HFF-Myc (cell line): Measurements from ENCODE around the gene TFEB.

Source experiments
- DNase-seq: peaks from one replicate; pipeline ENCODE4 v3.0.0-alpha.2; 2011; ENCODE audit warnings: low read depth; ENCODE audit errors: extremely low read depth
- H3K4me3 ChIP-seq: replicated peaks from 2 replicates; pipeline ENCODE4 v1.5.1; 2011; ENCODE audit warnings: low read depth, mild to moderate bottlenecking, control low read depth, low read length
- TF ChIP-seq, protein P1 (sequence below): IDR thresholded peaks from 2 replicates; pipeline ENCODE4 v1.5.1; 2012; ENCODE audit warnings: mild to moderate bottlenecking, low read depth, low read length, control low read depth; ENCODE audit errors: missing control alignments

Gene TFEB

DNA sequence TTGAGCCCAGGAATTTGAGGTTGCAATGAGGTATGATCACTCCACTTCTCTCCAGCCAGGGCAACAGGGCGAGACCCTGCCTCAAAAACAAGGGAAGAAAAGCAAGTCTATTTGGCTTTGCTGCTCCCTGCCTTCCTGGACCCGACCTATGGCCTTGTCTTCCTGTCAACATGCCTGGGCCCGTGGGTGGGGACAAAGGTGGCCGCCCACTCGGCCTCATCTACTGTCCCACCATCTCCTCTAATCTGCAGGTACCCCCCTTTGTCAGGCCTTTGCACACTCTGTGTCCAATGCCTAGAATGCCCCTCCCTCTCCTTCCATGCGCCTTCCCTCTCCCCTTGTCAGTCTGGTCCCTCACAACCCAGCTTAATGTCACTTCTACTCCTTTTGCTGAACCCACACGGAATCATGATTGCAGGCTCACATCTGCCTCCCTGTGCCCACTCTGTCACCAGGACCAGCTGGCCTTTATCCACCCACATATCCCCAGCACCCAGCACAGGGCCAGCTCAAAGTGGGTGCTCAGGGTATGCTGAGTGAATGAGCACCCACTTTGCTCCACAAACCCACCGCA is 56.8 kb downstream of the TFEB start:
- TF ChIP-seq, protein P1, sequence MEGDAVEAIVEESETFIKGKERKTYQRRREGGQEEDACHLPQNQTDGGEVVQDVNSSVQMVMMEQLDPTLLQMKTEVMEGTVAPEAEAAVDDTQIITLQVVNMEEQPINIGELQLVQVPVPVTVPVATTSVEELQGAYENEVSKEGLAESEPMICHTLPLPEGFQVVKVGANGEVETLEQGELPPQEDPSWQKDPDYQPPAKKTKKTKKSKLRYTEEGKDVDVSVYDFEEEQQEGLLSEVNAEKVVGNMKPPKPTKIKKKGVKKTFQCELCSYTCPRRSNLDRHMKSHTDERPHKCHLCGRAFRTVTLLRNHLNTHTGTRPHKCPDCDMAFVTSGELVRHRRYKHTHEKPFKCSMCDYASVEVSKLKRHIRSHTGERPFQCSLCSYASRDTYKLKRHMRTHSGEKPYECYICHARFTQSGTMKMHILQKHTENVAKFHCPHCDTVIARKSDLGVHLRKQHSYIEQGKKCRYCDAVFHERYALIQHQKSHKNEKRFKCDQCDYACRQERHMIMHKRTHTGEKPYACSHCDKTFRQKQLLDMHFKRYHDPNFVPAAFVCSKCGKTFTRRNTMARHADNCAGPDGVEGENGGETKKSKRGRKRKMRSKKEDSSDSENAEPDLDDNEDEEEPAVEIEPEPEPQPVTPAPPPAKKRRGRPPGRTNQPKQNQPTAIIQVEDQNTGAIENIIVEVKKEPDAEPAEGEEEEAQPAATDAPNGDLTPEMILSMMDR: no peak
- DNase-seq: no peak

DNA sequence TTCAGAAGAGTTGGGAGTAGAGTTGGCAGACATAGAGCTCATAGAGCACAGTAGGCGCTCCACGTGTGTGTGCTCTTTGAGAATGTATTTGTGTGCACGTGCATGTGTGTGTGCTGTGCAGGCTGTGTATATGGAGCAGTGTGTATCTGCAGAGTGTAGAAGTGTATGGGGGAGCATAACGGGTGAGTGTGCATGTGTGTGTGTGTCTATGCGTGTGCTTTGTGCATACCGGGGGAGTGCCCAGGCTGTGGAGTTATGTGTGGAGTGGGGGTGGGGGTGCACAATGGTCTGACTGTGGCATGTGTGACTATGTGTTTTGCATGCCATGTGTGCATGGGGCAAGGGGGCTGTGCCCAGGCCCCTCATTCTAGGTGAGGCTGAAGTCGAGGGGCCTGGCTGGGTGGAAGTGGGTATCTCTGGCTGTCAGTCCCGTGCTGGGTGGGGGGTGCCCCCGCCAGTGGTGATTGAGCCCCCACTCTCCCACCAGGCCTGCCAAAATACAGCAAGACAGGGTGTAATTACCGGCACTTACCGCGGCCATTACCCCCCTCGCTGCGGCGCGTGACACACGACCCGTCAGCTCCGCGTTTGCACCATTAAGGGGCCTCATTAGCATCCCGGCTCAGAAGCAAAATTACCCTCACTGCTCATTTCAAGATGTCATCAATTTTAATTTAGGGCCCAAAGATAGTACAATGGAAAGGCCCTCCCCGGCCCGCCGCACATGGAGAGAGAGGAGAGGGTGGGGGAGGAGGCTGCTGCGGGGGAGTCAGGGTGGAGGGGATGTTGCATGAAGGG is 58.1 kb downstream of the TFEB start:
- TF ChIP-seq, protein P1: no peak
- H3K4me3 ChIP-seq: no peak overlapping the region
- no peak for DNase-seq

More for the DNA sequence above, 56.8 kb downstream of the TFEB start:
- H3K4me3 ChIP-seq: no peak overlapping the region

DNA sequence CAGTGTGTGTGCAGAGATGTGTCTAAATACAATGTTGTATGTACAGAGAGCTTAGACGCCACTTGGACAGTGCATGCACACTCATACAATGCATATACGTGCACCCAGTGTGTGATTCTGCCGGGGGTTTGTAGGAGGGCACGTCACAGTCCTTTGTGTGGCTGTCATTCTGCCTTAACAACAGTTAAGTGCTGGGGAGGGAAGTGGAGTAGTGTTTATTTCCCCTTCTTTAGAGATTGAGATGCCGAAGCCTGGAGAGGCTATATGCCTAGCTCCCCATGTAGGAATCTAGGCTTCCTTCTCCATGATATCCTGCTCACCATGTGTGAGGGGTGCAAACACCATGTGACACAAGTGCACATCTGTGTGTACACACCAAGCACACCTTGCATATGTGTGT is 59.0 kb downstream of the TFEB start:
- no peak overlapping the region for H3K4me3 ChIP-seq
- DNase-seq: no peak
- TF ChIP-seq, protein P1: no peak

DNA sequence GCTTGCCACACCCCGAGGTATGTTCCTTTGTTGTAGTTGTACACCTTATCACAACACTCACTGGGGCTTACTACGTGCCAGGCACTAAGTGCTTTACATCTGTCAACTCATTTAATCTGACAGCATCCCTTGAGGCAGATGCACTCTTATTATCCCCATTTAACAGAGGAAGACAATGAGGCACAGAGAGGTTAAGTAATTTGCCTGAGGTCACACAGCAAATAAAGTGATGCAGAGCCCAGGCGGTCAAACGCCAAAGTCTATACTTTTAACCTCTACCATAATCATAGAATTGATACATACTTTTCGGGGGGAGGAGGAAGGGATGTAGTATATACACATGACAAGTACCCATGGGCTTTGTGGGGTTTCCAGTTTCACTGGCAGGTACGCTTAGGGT is 59.4 kb downstream of the TFEB start:
- TF ChIP-seq, protein P1: no peak
- DNase-seq: no peak
- H3K4me3 ChIP-seq: no peak overlapping the region

DNA sequence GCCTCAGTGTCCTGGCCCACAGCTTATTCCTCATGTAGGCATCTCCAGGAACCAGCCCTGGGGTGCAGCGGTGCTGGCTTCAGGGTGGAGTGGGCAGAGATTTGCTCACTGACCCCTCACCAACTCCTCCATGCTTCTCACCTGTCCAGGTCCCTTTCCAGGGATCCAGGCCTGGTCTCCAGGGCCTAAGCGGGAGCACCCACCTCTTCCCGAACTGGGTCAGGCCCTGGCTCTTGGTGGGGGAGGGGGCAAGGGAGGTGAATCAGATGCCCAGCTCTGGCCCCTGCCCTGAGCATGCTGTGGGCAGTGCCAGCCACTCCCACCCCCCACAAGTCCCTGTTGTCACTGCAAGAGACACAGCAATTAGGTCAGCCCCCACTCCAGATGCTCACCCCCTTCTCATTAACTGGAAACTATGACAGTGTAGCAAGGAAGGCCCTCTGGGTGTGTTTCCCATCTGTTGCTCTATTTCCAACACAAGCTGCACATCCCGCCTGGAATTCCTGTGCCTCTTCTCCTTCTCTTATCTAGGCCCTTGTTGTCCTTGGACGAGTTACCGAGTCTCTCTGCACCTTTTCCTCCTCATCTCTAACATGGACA is 60.1 kb downstream of the TFEB start:
- H3K4me3 ChIP-seq: no peak overlapping the region
- DNase-seq: no peak
- TF ChIP-seq, protein P1: no peak

DNA sequence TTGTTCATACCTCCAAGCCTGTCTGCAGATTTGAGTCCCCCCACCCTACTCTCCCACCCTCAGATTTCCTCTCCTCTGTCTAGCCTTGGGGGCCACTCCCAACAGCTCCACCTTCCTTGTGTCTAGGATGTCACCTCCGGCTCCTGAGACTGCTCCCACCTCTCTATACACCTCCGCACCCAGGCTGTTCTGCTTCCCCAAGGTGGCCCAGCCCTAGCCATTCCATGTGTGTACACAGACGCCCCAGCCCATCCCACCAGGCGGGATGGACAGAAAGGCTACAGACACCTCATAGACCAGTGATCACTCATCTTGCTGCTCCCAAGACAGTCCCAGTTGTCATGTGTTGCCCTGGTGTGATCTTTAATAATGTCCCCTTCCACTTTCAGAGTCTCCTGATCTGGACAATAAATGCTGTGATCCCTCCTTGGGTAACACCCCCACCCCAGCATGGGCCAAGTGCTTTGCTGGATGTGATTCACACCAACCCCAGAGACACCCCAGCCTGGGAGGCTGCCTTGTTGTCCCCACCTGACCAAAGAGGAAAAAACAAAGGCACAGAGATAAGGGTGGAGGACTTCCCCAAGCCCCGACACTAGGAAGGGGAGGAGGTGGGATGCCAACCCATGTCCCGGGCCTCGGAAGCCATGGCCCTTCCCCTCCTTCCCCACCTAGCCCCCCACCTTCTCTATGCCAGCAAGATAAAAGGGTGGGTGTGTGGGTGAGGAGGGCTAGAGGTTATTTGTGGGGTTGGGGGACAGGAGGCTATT is 61.0 kb downstream of the TFEB start:
- TF ChIP-seq, protein P1: no peak
- no peak for DNase-seq

More for the DNA sequence above, 61.0 kb downstream of the TFEB start:
- no peak overlapping the region for H3K4me3 ChIP-seq
